Raji (cell line): Measurements from ENCODE around the gene PCSK2.

Source experiments
- POLR2A ChIP-seq: IDR thresholded peaks from 2 replicates; pipeline ENCODE4 v1.6.1; 2011; ENCODE audit warnings: low read depth, low read length, control low read depth; ENCODE audit not compliant: insufficient read depth

PCSK2 gene

DNA sequence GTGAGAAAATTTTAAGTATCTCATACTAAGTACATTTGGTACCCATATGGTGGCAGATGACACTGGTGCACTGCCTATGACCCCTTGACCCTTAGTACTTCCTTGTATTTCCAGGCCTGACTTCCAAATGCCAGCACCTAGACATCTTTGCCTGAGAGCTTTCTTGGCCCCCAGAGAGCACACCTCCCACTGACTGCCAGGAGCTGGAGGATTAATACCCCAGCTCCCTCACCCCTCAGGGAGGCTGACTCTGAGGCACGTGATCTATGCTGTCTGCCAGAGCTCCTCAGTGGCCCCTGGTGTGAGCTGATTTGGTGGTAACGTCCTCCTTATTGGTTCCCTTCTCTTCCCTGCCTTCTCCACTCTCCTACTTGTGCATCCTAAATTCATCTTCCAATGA is 266.3 kb downstream of the PCSK2 start:
- no peak for TF ChIP-seq POLR2A

DNA sequence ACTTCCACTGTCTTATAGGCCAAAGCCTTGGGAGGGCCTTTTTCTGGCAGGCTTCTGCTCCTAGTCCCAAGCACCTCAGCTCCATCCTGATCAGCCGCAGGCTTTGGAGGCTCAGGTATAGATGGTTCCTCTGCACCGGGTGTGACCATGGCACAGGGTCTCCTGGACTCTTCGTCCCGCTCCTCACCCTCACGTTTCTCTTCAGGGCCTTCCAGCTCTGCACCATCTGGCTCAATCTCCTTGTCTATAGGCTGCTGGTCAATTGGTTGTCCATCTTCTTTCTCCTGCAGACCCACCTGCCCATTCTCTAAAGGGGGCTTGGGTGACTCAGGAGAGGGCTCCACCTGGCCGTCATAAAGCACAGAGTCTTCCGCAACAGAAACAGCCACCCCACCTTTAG is 267.4 kb downstream of the PCSK2 start:
- no peak for TF ChIP-seq POLR2A

DNA sequence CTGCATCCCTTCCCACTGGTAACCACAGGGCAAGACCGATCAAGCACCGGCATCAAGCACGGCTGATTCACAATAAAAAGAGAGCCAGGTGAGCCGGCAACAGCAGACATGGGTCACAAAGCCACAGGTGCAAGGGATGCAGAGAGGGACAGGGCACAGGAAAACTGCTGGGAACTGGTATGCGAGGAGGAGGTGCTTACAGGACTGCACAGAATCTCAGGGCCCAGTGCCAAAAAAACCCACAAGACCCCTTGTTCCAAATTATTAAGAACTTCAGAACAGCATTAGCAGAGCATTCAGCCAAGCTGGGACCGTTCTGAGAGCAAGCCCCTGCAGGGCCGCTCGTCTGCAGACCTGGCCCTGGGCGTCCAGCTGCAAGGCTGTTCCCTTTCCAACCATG is 269.0 kb downstream of the PCSK2 start:
- no peak for TF ChIP-seq POLR2A

DNA sequence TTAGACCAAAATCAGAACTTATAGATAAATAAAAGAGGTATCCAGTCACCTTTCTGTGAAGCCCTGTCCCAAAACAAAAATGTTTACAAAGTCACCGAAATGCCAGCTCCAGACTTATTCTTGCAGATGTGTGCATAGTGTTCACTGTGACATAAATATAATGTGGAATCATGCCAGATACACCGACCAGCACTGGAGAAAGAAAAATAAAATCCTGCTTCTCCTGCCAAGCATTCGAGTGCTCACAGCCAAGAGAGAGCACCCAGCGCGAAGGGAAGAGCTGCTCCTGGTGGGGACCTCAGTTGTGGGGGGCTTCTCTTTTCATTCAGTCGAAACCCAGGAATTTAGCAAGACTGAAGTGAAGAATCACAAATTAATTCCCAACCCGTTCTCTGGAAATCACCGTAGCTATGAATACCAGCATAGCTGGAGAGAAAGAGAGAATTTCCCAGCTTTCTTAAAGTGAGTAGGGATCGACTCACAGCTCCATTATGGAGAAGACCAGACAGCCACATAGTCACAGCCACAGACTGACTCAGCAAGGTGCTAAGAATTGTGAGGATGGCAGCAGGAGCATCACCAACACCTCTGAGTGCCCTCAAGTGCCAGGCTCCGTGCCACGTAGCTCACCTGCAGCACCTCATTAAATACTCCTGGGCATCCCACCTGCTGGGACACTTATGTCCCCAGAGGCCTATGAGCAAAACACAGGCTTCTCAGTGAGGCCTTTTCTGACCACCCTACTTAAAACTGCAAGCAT is 271.2 kb downstream of the PCSK2 start:
- TF ChIP-seq POLR2A: no peak

DNA sequence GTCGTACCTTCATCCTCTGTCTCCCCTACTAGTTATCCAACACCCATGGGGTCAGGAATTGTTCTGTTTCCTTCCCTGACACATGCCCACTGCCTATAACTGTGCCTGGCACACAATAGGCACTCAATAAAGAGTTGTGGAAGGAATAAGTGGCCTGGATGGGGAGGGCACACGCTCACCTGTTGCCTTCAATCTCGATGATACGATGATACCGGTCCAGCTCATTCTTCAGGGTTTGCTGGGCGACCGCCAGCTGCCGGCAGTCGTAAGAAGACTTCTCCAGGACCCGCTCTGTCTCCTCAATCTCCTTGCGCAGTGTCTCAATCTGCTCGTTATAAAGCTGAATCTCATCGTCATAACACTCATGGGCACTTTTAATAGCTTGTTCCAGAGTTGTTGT is 271.8 kb downstream of the PCSK2 start:
- no peak for TF ChIP-seq POLR2A

DNA sequence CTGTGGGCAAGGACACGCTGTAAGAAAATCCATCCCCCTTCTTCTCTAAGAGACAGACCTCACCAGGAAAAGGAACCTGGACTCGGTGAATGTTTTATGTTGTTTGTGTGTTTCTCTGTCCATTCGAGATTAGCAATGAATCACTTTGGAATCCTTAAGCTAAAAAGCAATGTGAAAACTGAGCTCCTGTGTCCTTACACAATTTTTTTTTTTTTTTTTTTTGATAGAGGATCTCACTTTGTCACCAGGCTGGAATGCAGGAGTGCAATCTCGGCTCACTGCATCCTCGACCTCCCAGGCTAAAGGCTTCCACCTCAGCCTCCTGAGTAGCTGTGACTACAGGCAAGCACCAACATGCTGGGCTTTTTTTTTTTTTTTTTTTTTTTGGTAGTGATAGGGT is 272.2 kb downstream of the PCSK2 start:
- no peak for TF ChIP-seq POLR2A

DNA sequence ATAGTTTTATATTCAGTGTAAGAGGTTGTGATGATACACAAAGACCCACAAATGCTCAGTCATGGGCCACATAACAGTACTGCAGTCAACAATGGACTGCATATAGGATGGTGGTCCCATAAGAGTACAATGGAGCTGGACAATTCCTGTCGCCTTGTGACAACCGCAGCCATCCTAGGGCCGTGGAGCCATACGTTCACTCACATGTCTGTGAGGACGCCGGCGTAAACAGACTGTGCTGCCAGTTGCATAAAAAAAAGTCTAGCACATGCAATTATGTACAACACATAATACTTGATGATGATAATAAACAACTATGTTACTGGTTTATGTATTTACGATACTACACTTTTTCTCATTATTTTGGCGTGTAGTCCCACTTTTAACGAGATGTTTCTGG is 273.4 kb downstream of the PCSK2 start:
- TF ChIP-seq POLR2A: no peak

DNA sequence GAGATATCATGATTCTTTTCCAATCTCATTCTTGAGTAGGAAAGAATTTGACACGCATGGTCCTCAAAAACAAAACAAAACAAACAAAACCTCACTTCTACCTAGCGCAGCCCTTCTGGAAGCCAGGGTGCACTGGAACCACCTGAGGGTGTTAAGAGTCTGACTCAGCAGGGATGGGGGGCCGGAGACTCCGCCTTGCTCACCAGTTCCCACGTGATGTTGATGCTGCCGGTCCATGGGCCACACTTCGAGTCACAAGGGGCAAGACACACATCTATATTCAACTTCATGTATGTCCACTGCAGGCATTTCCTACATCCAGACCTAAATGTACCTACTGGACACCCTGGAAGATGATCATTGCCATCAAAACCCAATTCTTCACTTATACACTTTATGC is 274.0 kb downstream of the PCSK2 start:
- TF ChIP-seq POLR2A: no peak

DNA sequence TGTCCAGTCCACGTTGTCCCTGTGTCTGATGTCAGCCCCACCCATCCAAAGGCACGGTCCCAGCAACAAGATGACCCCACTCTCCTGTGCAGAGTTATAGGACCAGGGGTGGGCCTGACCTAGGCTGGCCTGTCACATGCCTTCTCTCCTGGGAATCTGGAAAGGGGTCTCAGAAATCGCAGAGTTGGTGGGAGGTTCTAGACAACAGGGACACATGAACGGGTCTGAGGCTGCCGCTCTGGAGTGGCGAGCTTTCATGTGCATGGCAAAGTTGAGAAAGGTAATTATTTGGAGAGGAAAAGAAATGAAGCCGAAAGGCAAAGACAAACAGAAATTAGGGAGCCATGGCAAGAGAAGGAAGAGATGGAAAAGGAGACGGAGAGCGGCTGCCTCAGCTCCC is 274.9 kb downstream of the PCSK2 start:
- TF ChIP-seq POLR2A: no peak

DNA sequence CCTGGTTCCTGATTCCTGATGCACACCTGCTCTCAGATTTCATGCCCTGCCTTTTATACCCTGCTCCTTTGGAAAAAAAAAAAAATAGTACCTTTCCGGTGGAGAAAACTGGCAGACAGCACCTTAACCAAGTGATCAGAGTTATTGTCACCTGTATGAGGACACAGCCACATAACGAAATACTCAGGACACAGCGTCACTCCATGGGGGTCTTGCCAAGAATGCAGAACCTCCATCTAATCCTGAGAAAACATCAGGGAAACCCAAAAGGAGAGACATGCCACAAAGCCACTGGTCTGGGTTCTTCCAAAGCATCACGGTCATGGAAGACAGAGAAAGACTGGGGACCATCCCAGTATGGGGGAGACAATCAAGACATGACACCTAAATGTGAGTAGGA is 275.3 kb downstream of the PCSK2 start:
- TF ChIP-seq POLR2A: no peak

DNA sequence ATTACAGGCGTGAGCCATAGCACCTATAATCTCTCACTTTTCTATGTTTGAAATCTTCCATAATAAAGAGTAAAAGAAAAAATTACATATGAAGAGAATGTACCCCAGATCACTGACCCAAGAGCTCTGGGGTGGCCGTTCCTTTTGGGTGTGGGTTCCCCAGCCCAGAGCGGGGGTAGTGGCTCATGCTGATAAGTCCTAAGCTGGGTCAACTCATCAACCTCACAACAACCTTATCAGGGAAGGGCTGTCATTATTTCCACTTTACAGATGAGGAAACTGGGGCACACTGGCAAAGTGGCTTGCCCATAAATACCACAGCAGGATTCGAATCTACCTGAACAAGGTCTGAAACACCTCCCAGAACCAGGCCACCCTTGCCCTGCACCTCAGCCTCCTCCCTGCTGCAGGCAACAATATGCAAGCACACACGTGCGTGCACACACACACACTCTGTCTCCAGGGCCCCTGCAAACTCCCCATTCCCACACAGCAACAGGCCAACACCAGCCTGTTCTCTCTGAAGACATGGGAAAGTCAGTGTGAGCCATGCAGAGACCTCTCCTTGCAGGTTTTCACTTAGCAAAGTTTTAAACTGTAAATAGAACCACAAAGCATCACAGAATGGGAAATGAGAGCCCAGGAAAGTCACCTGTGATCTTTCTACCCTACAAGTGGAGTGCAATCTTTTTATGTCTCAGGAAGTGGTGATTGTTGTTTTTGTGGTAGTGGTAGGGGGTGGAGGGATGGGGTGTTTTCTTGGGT is 276.6 kb downstream of the PCSK2 start:
- no peak for TF ChIP-seq POLR2A

DNA sequence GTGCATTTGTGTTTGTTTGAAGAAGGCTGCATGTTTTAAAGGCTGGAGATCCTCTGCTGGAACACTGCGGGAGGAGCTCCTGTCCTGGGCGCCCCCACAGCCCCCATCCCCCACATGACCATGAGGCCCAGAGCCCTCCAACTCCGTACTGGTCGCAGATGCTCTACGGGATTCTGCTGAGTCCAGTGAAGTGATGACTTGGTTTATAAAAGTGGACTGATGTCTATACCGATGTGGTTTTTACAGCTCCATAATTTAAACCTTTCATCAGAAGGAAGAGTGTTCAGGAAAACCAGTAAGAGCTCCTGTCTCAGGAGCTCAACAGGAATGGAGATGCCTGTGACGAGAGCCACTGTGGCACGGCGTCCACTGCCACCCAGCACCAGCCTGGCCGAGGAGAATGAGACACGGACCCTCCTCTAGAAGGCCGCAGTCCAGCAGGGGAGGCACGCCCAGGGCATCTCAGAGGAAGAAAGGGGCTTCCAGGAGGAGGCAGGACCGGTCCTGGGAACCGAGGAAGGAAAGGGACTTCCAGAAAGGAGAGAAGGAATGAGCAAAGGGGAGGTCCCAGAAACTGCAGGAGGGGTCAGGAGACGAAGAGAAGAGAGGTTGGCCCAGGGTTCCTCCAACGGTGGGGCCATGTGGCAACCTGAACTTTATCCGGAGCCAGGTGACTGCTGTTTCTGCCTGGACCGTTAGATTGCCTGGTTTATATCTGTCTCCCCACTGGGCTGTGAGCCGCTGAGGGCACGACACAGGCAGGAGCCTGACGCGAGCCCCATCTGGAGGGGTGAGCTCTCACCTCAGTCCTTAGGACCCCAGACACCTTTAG is 277.4 kb downstream of the PCSK2 start:
- no peak for TF ChIP-seq POLR2A

DNA sequence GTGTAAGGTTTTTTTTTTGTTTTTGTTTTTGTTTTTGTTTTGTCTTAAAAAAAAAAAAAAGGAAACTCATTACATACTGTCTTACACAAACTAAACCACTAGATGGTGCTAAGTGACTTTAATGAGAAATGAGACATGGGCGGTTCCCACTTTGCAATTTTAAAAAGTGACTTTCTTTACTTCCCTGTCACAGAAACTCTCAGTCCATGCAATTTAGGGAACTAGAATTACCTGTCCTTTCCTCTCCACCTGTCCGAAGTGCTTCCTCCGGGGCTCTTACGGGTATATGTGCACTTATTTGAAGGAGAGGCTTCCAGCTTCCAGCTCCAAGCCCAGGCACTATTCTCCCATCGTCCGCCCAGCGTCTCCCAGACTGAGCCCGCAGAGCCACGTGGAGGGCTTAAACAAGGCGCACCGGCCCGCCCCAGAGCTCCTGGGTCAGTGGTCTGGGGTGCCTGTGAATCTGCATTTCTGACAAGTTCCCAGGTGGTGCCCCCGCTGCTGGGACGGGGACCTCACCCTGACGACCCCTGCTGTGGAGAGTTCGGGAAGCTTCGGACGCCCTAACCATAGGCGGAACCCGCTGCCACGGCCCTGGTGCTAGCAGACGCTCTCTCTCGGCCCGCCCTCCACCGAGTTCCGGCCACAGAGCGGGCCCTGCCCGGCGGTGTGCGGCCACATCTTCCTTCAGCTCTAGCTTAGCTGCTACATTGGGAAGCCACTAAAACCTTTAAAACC is 278.2 kb downstream of the PCSK2 start:
- no peak for TF ChIP-seq POLR2A

DNA sequence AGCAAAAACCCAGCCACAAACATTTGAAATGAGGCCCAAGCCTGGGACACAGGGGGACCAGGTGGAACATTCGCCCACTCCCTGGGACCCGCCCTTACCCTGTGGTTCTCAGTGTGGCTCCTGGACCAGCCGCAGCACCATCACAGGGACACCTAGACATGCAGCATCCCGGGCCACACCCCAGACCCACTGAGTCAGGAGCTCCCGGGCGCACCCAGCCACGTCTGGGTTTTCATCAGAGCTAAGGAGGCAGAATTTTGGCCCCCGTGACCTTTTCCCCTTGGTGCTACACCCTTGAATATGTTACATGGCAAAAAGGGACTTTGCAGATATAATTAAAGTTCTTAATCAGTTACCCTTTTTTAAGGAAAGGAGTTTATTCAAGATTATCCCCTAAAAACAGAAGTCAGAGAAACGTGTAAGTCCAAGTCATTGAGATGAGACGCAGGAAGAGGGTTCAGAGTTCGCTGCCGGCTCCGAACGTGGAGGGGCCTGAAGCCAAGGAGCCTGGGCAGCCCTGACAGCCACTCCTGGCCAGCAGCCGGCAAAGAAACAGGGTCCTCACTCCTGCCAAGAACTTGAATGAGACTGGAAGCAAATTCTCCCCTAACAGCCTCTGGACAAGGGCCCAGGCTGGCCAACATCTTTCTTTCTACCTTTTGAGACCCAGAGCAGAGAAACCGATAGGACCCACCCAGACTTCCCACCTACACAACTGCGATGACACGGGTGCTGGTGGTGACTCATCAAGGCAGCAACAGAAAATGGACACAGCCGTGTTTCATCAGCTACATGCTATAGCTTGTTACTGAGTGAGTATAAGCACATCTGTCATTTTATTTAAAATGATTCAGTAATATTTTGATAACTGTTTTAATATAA is 279.0 kb downstream of the PCSK2 start:
- TF ChIP-seq POLR2A: no peak
